Spinal cord (tissue), 10 donors: ENCODE measurements around the gene HCST. TPM values are rescaled to one million over a fixed set of nuclear protein-coding genes. Genes with fewer than 3 reads are reported as not detected.

Source experiments
- DNase-seq, 6 donors: peaks; one replicate each; pipeline versions ENCODE4 v3.0.0 to v3.0.0-alpha.2; 2013 to 2015; ENCODE audit warnings: low spot score in 6 of 6, low read depth in 4 of 6
- H3K27ac ChIP-seq: one replicate; pipeline ENCODE4 v1.5.1; 2013; ENCODE audit warnings: low read depth, low read length, control low read depth
- H3K27me3 ChIP-seq: one replicate; pipeline ENCODE4 v1.6.1; 2013; ENCODE audit warnings: low read length; ENCODE audit not compliant: control insufficient read depth, insufficient read depth
- H3K36me3 ChIP-seq: one replicate; pipeline ENCODE4 v1.6.1; 2013; ENCODE audit warnings: low read length; ENCODE audit not compliant: control insufficient read depth, insufficient read depth
- H3K4me1 ChIP-seq: one replicate; pipeline ENCODE4 v1.6.1; 2013; ENCODE audit warnings: low read length; ENCODE audit not compliant: control insufficient read depth, insufficient read depth
- H3K4me3 ChIP-seq: one replicate; pipeline ENCODE4 v1.5.1; 2013; ENCODE audit warnings: low read depth, low read length, control low read depth
- H3K9me3 ChIP-seq: one replicate; pipeline ENCODE4 v1.6.1; 2013; ENCODE audit warnings: low read length; ENCODE audit not compliant: control insufficient read depth, insufficient read depth
- WGBS: methylation state at CpG from one replicate; pipeline ENCODE4 v1.1.5; 2013; ENCODE audit warnings: missing lambda C conversion rate; ENCODE audit not compliant: insufficient coverage; 5-methylcytosine and 5-hydroxymethylcytosine counted together
- polyA plus RNA-seq, 2 donors: library from polyadenylated mRNA; unstranded; fragments of 120-200 nt; gene quantifications; one replicate each; pipeline ENCODE4 v1.2.1, GENCODE V29; 2013; ENCODE audit not compliant: insufficient read length in 2 of 2
- total RNA-seq, 2 donors: library from RNA; depleted of rRNA in 1 of 2; stranded (reverse); fragments of 120-200 nt in 1 of 2; fragments of >200 nt in 1 of 2; gene quantifications; one replicate each; pipeline versions ENCODE4 v1.2.3 to v1.2.4, GENCODE V29; 2013 to 2014
- donor health status: healthy.

Gene HCST
- total and polyA plus RNA-seq, 4 donors, result 1.9 to 4.0 (median 3.6) TPM

DNA sequence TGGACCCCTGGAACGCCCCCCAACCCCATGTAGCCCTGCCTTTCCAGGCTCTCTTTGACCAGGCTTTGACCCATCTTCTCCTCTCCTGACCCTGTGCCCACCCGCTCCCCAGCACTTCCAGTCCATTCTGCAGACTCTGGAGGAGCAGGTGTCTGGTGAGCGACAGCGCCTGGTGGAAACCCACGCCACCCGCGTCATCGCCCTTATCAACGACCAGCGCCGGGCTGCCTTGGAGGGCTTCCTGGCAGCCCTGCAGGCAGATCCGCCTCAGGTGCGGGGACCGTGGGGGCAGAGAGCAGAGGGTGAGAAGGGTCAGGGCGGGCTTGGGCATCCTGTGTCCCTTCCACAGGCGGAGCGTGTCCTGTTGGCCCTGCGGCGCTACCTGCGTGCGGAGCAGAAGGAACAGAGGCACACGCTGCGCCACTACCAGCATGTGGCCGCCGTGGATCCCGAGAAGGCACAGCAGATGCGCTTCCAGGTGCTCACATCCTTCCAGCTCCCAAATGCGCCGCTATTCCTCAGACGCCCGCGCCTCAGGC is 27.9 kb upstream of the HCST start:
- DNase-seq, result no peak
- Histone ChIP-seq H3K4me3 (no peak overlapping the region), H3K4me1 (peaks cover 19% of the 10 kb centered on the region), H3K9me3 (no peaks in the 10 kb centered on the region), H3K36me3 (peaks cover 87% of the 10 kb centered on the region), H3K27ac (no peak overlapping the region), H3K27me3 (no peaks in the 10 kb centered on the region)
- WGBS, result 96% methylated on average over 32 of the region's 32 CpGs

DNA sequence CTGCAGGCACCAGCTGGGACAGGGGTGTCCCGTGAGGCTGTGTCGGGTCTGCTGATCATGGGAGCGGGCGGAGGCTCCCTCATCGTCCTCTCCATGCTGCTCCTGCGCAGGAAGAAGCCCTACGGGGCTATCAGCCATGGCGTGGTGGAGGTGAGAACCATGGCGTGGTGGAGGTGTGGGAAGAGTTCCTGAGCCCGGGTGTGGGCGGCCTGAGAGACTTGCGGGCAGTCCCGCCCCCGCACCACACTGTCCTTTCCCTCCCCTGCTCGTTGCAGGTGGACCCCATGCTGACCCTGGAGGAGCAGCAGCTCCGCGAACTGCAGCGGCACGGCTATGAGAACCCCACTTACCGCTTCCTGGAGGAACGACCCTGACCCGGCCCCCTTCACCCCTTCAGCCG is 23.3 kb upstream of the HCST start:
- Histone ChIP-seq H3K27me3 (no peaks in the 10 kb centered on the region), H3K4me3 (no peak overlapping the region), H3K36me3 (peaks cover 56% of the 10 kb centered on the region), H3K9me3 (no peaks in the 10 kb centered on the region), H3K27ac (no peak overlapping the region), H3K4me1 (peaks cover 7% of the 10 kb centered on the region)
- no peak for DNase-seq
- WGBS, result 54% methylated on average over 19 of the region's 23 CpGs

DNA sequence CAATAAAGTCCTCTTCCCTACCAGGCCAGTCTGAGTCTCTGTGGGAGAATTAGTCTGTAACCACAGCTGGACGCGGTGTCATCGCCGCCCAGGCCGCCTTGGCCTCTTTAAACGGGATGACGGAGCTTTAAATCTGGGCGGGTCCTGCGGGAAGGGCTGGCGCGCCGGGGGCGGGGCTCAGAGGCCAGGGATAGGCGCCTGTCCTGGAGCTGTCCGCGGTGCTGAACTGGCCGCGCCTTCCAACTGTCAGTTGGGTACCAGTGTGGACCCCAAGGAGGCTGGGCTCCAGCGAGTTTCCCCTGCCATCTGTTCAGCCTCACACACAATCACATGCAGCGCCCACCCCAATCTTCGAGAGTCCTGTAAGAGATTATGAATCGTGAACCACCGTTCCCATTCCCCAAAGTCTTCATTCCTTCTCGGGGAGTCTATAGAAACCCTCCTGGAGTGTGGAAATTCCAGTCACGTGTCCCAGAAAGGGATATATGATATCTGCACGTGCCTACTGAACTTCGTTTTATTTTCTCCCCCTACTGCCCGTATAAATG is 22.5 kb upstream of the HCST start:
- Histone ChIP-seq H3K27me3 (no peaks in the 10 kb centered on the region), H3K4me1 (peaks cover 7% of the 10 kb centered on the region), H3K27ac (no peak overlapping the region), H3K4me3 (no peak overlapping the region), H3K36me3 (peaks cover 48% of the 10 kb centered on the region), H3K9me3 (no peaks in the 10 kb centered on the region)
- peak in 2 of 6 donors; percentile 49 to 83 for DNase-seq
- 7% methylated on average over 28 of the region's 28 CpGs for WGBS

DNA sequence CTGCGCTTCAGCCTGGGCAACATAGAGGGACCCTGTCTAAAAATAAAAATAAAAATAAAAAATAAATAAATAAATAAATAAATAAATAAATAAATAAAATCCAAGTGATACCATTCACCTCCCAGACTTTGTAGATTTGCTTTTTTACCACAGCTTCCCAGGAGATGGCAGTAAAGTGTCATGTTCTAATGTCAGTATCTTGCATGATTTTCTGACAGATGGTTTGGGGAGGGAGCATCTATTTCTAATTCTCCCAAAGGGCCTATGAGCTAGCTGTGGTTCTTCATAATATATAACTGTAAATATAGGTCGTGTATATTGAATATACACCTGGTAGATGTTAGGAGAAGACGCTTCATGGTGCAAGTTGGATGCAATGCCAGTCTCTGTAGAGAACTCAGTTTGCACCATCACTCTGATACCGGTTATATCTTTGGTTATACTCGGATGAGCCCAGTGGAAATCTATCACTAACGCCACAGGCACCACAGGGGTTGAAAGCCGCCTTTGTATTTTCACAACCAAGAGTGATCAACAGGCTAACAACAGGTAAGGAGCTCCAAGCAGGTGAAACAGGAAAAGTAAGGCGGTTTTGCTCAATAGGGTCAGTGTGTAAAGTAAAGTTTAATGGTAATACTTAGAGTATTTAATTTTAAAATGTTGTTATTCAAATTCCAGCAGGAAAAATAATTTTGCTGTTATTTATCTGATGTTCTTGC is 20.1 kb upstream of the HCST start:
- peak in 5 of 6 donors; percentile 75 to 98 (median 85) for DNase-seq
- H3K27ac ChIP-seq, result no peak overlapping the region
- H3K27me3 ChIP-seq, result no peaks in the 10 kb centered on the region
- no peak overlapping the region for H3K4me3 ChIP-seq
- WGBS, result no CpG with 5 or more reads among the region's 8 CpGs
- H3K9me3 ChIP-seq, result no peaks in the 10 kb centered on the region
- H3K4me1 ChIP-seq, result peaks cover 7% of the 10 kb centered on the region
- H3K36me3 ChIP-seq, result peaks cover 35% of the 10 kb centered on the region

DNA sequence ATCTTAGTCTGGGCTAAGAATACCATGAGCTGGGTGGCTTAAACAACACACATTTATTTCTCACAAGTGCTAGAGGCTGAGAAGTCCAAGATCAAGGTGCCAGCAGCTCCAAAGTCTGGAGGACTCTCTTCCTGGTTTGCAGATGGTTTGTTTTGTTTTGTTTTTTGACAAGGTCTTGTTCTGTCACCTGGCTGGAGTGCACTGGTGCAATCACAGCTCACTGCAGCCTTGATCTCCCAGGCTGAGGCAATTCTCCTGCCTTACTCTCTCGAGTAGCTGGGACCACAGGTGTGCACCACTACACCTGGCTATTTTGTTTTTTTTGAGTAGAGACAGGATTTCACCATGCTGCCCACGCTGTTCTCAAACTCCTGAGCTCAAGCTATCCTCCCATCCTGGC is 18.4 kb upstream of the HCST start:
- H3K36me3 ChIP-seq, result peaks cover 32% of the 10 kb centered on the region
- peaks cover 4% of the 10 kb centered on the region for H3K4me1 ChIP-seq
- no peak overlapping the region for H3K4me3 ChIP-seq
- no peak overlapping the region for H3K27ac ChIP-seq
- WGBS, result 100% methylated on average over 1 of the region's 2 CpGs
- DNase-seq, result no peak
- no peaks in the 10 kb centered on the region for H3K27me3 ChIP-seq
- no peaks in the 10 kb centered on the region for H3K9me3 ChIP-seq

DNA sequence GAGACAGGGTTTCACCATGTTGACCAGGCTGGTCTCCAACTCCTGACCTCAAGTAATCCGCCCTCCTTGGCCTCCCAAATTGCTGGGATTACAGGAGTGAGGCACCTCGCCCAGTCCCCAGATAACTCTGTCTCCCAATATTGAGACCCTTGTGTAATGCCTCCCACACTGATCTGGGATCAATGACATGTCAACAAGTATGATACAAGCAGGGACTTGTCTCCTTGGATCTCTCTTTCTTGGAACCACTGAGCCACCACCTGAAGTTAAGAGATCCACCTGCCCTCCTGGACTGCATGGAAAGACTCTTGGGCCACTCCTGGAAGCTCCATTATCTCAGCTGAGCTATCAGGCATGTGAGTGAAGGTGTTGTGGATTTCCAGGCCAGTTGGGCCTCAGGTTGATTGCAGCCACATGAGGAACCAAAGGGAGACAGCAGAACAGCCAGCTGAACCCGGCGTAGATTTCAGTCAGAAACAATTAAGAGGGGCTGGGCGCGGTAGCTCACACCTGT is 17.0 kb upstream of the HCST start:
- Histone ChIP-seq H3K4me3 (no peak overlapping the region), H3K27ac (no peak overlapping the region), H3K27me3 (no peaks in the 10 kb centered on the region), H3K36me3 (peaks cover 35% of the 10 kb centered on the region), H3K9me3 (no peaks in the 10 kb centered on the region), H3K4me1 (peaks cover 4% of the 10 kb centered on the region)
- 96% methylated on average over 6 of the region's 6 CpGs for WGBS
- DNase-seq, result no peak

DNA sequence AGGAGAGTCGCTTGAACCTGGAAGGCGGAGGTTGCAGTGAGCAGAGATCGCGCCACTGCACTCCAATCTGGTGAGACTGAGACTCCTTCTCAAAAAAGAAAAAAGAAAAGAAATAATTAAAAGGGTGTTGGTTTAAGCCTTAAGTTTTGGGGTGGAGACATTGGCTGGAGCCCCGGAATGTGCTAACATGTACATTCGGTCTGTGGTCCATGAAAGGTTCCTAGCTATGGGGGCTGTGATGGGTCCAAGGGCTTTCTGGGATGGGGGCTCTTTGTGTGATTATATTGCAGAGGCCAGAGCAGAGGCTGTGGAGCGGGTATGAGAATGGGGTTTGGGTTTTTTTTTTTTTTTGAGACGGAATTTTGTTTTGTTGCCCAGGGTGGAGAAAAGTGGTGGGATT is 16.4 kb upstream of the HCST start:
- no peak for DNase-seq
- 97% methylated on average over 7 of the region's 8 CpGs for WGBS
- peaks cover 4% of the 10 kb centered on the region for H3K4me1 ChIP-seq
- H3K27me3 ChIP-seq, result no peaks in the 10 kb centered on the region
- no peaks in the 10 kb centered on the region for H3K9me3 ChIP-seq
- peaks cover 39% of the 10 kb centered on the region for H3K36me3 ChIP-seq
- no peak overlapping the region for H3K27ac ChIP-seq
- no peak overlapping the region for H3K4me3 ChIP-seq

DNA sequence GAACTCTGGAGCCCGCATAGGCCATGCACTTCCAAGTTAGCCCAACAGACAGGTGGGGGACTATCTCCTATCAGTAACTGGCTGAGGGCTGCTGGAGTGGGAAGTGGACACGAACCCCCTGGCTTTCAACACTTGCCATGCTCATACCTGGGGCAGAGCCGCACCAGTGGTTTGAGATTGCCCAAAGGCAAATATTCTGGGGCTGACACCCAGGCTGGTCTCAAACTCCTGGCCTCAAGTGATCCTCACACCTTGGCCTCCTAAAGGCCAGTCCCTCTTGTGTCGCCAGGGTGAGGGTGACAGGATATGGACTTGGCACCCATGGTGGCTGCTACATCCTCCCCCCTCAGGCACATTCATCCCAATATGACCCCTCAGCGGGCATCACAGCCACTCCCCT is 15.1 kb upstream of the HCST start:
- Histone ChIP-seq H3K4me1 (peaks cover 4% of the 10 kb centered on the region), H3K36me3 (peaks cover 41% of the 10 kb centered on the region), H3K27me3 (no peaks in the 10 kb centered on the region), H3K9me3 (no peaks in the 10 kb centered on the region), H3K4me3 (no peak overlapping the region), H3K27ac (no peak overlapping the region)
- WGBS, result 100% methylated on average over 2 of the region's 5 CpGs
- no peak for DNase-seq

DNA sequence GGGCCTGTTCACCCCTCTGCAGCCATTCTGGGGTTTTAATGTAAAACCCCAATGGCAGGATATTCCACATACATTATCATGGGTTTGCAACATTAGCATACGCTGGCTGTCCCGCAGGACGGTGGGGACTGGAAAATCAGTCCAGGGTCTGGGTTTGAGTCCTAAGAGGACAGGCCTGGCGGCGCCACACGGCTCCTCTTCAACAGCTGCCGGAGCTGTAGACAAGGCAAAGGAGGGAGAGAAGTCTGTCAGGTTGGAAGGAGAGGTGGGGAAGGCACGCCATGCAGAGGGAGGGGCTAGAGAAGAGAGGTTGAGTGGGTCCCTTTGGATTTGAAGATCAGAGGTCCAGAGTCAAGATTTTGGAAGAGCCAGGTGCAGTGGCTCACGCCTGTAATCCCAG is 13.9 kb upstream of the HCST start:
- WGBS, result 94% methylated on average over 9 of the region's 9 CpGs
- H3K4me3 ChIP-seq, result no peak overlapping the region
- no peaks in the 10 kb centered on the region for H3K9me3 ChIP-seq
- H3K4me1 ChIP-seq, result peaks cover 4% of the 10 kb centered on the region
- no peaks in the 10 kb centered on the region for H3K27me3 ChIP-seq
- DNase-seq, result no peak
- peaks cover 44% of the 10 kb centered on the region for H3K36me3 ChIP-seq
- no peak overlapping the region for H3K27ac ChIP-seq
